GM21526 (cell line): ENCODE results near the gene CORIN.
"Not testable (repeated sequence)": the region's sequence is repeated elsewhere in the genome, so short reads cannot be mapped to it uniquely, and the experiment has no call there.

Experiments
- ATAC-seq: cut with Tn5 transposase; IDR thresholded peaks from one replicate; pipeline ENCODE4 v1.9.1; 2021; ENCODE audit warnings: moderate library complexity; ENCODE audit not compliant: unreplicated experiment, low FRiP score

CORIN gene

DNA sequence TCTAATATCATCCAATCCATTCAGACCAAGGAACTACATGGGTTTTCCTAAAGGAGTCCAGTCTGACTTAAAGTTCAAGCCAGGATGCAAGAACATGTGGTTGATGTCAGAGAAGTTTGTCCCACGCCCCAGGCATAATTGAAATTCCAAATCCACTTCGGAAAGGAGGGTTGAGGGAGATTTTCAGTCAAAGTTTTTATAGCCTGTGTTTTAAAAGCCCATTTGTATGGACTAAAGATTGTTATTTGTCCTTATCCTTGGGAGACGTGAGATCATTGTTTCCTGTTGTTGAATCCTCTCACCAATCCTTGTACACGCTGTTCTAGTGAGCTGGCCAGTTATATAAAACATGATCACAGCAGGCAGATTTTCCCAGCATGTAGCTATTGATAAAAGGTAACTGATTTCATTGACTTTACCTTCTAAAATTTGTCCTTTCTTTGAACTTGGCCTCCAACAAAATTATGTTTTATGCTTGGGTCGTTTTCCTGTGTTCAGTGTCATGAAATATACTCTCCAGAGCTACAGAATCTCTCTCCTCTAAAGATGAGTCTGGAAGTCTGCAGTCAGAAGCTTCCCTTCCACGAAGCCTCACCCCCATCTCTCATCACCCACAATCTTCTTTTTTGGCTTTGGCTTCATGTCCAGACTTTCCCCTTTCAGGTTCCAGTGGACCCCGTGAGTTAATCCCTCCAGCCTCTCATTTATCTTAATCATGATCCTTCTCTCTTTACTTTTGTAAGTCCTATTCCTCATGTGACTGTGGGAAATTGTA lies 259.9 kb downstream of the CORIN start:
- no peak for ATAC-seq

DNA sequence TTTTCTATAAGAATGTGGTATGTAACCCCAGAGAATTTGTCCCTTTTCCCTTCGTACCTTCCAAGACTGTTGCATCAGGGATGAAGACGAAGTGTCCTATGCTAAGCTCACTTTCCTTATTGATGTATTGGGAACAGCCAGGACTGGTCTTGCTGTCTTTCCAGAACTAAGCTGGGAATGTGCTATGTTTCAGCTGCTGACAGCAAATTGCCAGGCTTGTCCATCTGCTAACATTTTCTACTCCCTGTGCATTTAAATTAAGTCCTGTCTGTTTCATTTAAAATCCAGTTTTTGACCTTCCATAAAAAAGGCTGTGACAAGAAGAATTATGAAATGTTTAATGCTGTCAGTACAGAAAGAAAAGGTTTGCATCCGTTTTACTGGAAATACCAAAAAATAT lies 264.9 kb downstream of the CORIN start:
- no peak for ATAC-seq

DNA sequence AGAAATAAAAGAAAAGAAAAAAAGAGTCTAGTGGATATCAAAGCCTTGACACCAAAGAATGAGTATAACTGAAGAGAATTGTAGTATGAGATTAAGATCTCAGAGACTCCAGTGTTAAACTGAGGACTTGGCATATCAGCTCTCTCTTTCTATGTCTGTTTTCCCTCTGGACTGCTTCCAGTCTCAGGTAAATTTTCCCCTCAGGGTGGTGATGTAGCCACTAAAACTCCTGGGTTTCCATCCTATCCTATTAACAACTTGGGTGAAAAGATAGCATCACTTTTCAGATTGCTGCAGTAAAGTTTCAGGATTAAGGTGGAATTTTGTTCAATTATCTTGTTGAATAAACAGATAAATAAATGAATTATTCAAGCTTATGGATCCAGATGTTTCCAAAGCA lies 267.1 kb downstream of the CORIN start:
- ATAC-seq: no peak

DNA sequence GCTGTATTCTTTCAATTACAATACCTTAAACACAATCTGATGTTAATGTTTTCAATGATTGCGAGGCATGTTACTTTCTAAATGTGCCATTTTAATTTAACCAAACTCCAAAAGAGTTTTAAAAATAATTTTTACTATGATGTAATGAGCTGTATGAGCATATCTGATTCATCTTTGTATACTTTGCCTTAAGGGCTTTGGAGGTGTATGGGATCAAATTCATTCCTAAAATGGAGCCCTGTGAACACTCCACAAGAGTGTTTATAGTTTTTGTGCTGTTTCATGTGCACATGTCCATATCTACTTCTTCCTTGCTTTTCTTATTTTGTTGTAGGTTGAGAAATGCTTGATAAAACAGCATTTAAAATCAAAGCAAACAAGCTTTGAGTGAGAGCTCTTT lies 270.4 kb downstream of the CORIN start:
- no peak for ATAC-seq

DNA sequence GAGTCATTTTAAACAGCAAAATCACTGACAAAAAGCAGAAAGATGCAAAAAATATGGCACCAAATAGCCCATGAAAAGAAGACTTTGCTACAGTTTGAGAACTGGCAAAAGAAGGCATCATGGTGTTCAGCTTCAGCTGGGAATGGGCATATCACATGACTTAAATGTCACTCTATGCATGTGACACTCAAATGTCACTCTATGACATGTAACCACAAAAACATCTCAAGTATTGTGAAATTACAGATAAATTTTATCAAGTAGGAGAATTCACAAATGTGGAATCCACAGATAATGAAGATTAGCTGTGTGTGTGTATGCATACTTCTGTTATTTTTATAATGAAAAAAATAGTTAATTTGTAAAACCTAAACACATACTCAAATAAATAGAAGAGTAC lies 270.9 kb downstream of the CORIN start:
- ATAC-seq: no peak

DNA sequence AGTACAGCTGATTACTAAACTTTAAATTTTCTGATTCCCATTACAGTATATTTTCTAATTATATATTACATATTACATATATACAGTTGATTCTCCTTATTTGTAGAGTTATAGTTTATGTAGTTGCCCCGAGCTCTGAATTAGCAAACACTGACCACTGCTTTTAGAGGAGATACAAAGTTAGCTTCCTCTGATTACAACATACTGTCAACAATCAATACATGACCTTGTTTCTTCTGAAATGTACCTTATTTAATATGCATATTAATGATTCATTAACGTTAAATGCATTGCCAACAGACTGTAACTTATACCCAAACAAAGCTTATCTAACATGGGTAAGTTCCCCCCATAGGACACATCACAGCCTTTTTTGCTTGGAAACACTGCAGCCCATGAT lies 271.3 kb downstream of the CORIN start:
- no peak for ATAC-seq

DNA sequence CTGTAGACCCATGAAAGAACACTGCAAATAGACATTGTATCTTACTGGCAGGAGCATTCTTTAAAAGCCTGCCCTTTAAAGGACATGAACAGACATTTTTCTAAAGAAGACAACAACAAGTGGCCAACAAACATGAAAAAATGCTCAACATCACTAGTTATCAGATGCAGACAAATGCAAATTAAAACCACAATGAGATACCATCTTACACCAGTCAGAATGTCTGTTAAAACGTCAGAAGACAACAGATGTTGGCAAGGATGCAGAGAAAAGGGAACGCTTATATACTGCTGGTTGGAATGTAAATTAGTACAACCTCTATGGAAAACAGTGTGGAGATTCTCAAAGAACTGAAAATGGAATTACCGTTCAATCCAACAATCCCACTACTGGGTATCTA lies 275.6 kb downstream of the CORIN start:
- no peak for ATAC-seq

DNA sequence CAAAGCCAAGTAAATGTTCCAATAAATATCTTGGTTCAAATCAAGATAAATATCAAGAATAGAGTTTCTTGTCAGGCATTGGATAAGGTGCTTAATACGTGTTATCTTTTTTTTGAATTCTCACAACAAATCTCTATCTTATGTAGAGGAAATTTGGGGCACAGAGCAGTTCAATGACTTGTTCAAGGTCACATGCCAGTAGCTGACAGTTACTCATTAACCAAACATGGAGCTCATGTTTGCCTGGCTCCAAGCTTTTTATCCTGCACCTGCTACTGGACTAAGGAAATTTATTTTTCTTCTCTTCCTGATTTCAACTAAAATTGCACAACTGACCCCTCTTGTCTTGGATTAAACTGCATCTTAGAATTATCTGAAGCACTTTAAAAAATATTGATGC lies 276.5 kb downstream of the CORIN start:
- ATAC-seq: no peak

DNA sequence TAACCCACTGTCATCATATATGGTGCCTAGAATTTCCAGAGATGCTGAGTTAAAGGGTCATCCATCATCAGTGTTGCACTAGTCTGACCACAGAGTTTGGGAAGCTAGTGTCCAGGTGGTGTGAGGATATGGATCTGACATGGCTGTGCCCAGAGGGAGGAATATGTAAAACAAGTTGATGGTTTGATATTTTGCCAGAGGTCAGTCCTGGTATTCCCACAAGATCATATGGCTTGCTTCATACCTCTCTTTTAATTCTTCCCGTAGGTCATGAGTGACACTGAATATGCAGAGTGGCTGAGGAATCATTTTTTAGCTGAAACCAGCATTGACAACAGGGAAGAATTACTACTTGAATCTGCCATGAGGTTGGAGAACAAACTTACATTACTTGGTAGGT lies 277.2 kb downstream of the CORIN start:
- no peak for ATAC-seq

DNA sequence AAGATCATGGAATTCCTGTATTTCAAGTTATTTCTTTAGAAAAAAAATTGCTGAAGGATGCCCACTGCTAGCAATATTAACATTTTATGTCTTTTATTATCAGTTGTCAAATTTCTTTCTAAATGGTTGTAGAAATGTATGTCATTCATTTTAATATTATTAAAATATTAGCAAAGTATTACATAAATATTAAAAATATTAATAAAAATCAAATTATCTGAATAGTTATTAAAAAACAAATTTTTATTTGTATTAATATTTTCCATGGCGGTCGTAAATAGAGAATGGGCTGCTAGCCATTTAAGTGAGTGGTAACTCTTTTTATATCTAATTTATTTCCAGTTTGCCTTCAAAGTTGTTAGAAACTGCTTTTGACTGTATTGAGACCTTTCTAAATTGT lies 280.6 kb downstream of the CORIN start:
- no peak for ATAC-seq

DNA sequence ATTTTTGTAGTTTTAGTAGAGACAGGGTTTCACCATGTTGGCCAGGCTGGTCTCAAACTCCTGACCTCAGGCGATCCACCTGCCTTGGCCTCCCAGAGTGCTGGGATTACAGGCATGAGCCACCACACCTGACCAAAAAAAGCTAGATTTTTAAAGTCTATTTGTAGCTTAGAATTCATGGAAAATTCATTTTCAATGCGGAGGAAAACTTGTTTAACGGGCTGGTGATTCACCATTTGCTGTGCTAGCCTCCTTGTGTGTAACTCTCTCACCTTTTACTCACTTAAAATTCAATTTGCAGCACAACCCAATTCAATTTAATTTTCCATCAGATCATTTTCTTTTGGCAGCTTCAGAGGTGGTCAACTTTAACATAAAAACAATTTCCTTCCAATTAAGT lies 281.9 kb downstream of the CORIN start:
- ATAC-seq: not testable (repeated sequence)

DNA sequence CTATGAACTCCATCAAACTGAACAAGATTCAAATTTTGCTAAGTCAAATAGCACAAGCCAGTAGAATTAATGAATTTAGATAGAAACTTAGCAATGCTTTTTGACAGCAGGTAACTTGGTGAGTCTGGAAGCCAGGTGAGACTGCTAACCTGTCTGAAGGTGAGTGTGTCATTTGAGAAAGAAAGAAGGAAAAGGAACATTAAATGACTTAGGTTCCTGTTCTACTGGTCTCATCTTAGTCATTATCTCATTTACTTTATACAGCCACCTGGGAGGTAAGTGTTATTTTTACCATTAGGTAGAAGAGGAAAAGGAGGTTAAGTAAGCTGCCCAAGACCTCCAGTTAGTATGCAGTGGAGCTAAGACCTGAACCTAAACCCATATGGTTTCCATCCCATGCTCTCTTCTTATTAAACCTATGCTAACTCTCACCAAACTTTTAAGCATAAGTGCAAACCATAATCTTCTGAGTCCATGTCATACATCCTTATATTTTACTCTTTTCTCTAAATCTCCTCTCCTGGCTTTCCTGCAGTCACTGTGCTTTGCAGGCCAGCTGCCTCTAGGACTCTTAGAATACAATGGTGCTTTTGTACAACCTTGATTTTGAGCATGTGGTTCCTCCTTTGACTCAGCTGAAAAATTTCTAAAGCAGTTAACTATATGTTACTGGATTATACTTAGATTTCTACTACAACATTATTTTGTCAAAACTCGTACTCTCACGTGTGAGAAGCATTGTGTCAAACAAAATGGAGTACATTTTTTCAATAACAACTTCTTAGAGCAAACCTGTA lies 284.3 kb downstream of the CORIN start:
- ATAC-seq: no peak

DNA sequence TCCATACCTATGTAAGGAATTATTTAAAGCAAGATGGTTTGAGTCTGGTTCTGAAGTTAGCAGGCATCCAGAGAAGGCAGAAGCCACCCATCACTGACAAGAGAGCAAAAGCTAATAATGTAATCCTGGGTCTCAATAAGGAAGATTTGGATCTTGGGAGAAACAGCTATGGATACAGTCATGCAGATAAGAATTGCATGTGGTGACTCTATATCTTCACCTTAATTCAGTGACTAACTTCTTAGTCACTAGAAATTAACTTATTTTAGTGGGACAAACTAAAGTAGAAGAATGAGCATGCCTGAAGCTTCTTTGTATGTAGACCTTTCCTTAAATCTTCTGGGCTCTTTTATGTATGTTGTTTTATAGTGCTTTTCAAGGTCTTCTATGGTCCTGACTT lies 286.2 kb downstream of the CORIN start:
- no peak for ATAC-seq

DNA sequence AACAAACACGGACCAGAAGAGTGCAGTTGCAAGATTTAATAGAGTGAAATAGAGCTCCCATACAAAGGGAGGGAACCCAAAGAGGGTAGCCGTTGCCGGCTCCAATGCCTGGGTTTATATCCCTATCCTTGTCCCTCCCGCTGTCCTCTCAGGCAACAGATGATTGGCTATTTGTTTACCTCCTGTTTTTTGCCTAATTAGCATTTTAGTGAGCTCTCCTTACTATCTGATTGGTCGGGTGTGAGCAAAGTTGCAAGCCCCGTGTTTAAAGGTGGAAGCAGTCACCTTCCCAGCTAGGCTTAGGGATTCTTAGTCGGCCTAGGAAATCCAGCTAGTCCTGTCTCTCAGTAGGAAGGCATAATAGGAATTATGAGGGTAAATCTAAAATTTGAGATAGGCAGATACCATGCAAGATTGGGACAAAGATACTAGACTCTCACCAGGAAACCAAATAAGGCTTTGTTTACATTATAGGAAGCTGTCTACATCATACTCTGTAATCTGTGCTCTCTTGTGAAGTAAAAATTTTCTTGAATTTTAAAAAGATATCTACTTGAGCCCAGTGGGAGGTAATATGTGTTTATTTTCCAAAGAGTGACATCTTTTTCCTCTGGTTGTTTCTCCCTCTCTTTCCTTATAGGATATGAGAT lies 286.8 kb downstream of the CORIN start:
- ATAC-seq: no peak

DNA sequence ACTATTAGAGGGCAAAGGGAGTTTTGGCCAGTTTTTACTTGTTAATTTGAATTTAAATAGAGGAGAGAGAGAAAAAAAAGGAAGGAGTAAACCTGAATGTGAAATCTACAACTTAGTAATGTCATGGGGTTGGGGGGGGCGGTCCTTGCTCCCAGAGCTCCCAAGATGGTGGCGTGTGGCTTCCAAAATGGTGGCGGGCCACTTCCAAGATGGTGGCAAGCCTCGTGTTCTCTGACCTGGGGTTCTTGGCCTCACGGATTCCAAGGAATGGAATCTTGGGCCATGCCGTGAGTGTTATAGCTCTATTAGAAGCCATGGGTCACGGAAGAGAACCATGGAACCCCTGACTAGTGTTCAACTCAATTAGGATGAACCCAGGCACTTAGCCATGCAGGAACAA lies 287.5 kb downstream of the CORIN start:
- ATAC-seq: not testable (repeated sequence)
